T-helper 22 cell (primary cell): Measurements from ENCODE around the gene AIP.
A peak's percentile ranks its signal among the peaks of the same experiment; 100 is the strongest.
"Not testable (repeated sequence)": the region's sequence is repeated elsewhere in the genome, so short reads cannot be mapped to it uniquely, and the experiment has no call there.

Source experiments
- DNase-seq: peaks from one replicate; pipeline ENCODE4 v3.0.0-alpha.2; 2020; ENCODE audit warnings: low read depth

The AIP gene

GRCh38 chr11:67468759-67469507, 13.9 kb upstream of the AIP start, which contains the start of gene TMEM134:
TSS of gene TMEM134 (minus strand) at chr11:67469251. CDS start at chr11:67469192, 59 bp downstream.
- peak; percentile 85 for DNase-seq

- no peak for DNase-seq
These were observed 13.4 kb upstream of the AIP start for GRCh38 chr11:67469508-67469811.

- DNase-seq, result no peak
These were observed 12.4 kb upstream of the AIP start for GRCh38 chr11:67470337-67471002.

GRCh38 chr11:67472882-67473281, 9.9 kb upstream of the AIP start:
- DNase-seq, result no peak

GRCh38 chr11:67476692-67477091, 6.1 kb upstream of the AIP start:
- DNase-seq, result not testable (repeated sequence)

- not testable (repeated sequence) for DNase-seq
These were observed 5.3 kb upstream of the AIP start for GRCh38 chr11:67477344-67478050.

GRCh38 chr11:67482275-67482826, 475 bp upstream of the AIP start:
- no peak for DNase-seq

GRCh38 chr11:67483831-67484665, 1.2 kb downstream of the AIP start:
- peak; percentile 25 for DNase-seq

- peak; percentile 47 for DNase-seq
These were observed 2.1 kb downstream of the AIP start for GRCh38 chr11:67484847-67485311.

GRCh38 chr11:67485873-67486361, 3.1 kb downstream of the AIP start:
- not testable (repeated sequence) for DNase-seq

GRCh38 chr11:67486481-67487195, 3.8 kb downstream of the AIP start:
- DNase-seq, result no peak

GRCh38 chr11:67489203-67489884, 6.5 kb downstream of the AIP start:
- DNase-seq, result no peak

- no peak for DNase-seq
These were observed 7.3 kb downstream of the AIP start for GRCh38 chr11:67489885-67490726.

- DNase-seq, result no peak
These were observed 7.9 kb downstream of the AIP start for GRCh38 chr11:67490727-67491065.

GRCh38 chr11:67491276-67492068, 8.6 kb downstream of the AIP start:
- DNase-seq, result no peak

GRCh38 chr11:67492069-67492727, 9.4 kb downstream of the AIP start:
- no peak for DNase-seq

- no peak for DNase-seq
These were observed 10.1 kb downstream of the AIP start for GRCh38 chr11:67492801-67493547.
